NCI-H345 treated with DMSO at 0.1 percent for 48 hours (cell line): ENCODE results near the gene RNF7.
"Not testable (repeated sequence)": the region's sequence is repeated elsewhere in the genome, so short reads cannot be mapped to it uniquely, and the experiment has no call there.

ENCODE experiments used
- DNase-seq: peaks from one replicate; lab custom pipeline; 2025; ENCODE audit not compliant: unreplicated experiment; lab: John Stamatoyannopoulos, UW

The RNF7 gene

GRCh38 chr3:141738022-141738890, at the start of gene RNF7:
RNF7 (plus strand) TSS chr3:141738298; CDS start chr3:141738342, 44 bp downstream.
- DNase-seq: peak; percentile 72

- no peak for DNase-seq
These were observed 47.5 kb upstream of the RNF7 start for GRCh38 chr3:141690431-141691072.

- not testable (repeated sequence) for DNase-seq
These were observed 46.6 kb upstream of the RNF7 start for GRCh38 chr3:141691471-141691870.

- DNase-seq: not testable (repeated sequence)
These were observed 45.1 kb upstream of the RNF7 start for GRCh38 chr3:141692973-141693372.

- no peak for DNase-seq
These were observed 38.8 kb upstream of the RNF7 start for GRCh38 chr3:141699324-141699723.

GRCh38 chr3:141699897-141700296, 38.2 kb upstream of the RNF7 start:
- no peak for DNase-seq

- DNase-seq: not testable (repeated sequence)
These were observed 34.7 kb upstream of the RNF7 start for GRCh38 chr3:141703367-141703766.

GRCh38 chr3:141707741-141708203, 30.3 kb upstream of the RNF7 start:
- DNase-seq: no peak

GRCh38 chr3:141708367-141708766, 29.7 kb upstream of the RNF7 start:
- no peak for DNase-seq

GRCh38 chr3:141709126-141709770, 28.9 kb upstream of the RNF7 start:
- DNase-seq: no peak

GRCh38 chr3:141710121-141710520, 28.0 kb upstream of the RNF7 start:
- no peak for DNase-seq

GRCh38 chr3:141710888-141711616, 27.0 kb upstream of the RNF7 start:
- DNase-seq: no peak

- DNase-seq: no peak
These were observed 23.4 kb upstream of the RNF7 start for GRCh38 chr3:141714671-141715070.

GRCh38 chr3:141722081-141722480, 16.0 kb upstream of the RNF7 start:
- no peak for DNase-seq

- no peak for DNase-seq
These were observed 15.4 kb upstream of the RNF7 start for GRCh38 chr3:141722648-141723047.

GRCh38 chr3:141723255-141723654, 14.8 kb upstream of the RNF7 start:
- no peak for DNase-seq

GRCh38 chr3:141724186-141724585, 13.9 kb upstream of the RNF7 start:
- no peak for DNase-seq

- no peak for DNase-seq
These were observed 13.1 kb upstream of the RNF7 start for GRCh38 chr3:141725036-141725435.

- DNase-seq: no peak
These were observed 11.6 kb upstream of the RNF7 start for GRCh38 chr3:141726483-141726882.

- no peak for DNase-seq
These were observed 9.7 kb upstream of the RNF7 start for GRCh38 chr3:141728355-141728892.

GRCh38 chr3:141729240-141729639, 8.9 kb upstream of the RNF7 start:
- DNase-seq: no peak
